ENCODE data around the gene SEPTIN1.

Gene SEPTIN1

GRCh38 chr16:30375864-30376263 is 6.5 kb downstream of the SEPTIN1 start:
- no peak for FAIRE-seq

GRCh38 chr16:30374538-30374937 is 7.8 kb downstream of the SEPTIN1 start, which contains the start of gene MYL11:
Gene MYL11, plus strand, starts transcription at chr16:30374802. Its CDS starts 56 bp downstream, at chr16:30374858.
- FAIRE-seq, result no peak

GRCh38 chr16:30372725-30373124 is 9.6 kb downstream of the SEPTIN1 start:
- FAIRE-seq, result no peak

- no peak for FAIRE-seq
Observed at GRCh38 chr16:30372038-30372712, 10.2 kb downstream of the SEPTIN1 start.

DNA sequence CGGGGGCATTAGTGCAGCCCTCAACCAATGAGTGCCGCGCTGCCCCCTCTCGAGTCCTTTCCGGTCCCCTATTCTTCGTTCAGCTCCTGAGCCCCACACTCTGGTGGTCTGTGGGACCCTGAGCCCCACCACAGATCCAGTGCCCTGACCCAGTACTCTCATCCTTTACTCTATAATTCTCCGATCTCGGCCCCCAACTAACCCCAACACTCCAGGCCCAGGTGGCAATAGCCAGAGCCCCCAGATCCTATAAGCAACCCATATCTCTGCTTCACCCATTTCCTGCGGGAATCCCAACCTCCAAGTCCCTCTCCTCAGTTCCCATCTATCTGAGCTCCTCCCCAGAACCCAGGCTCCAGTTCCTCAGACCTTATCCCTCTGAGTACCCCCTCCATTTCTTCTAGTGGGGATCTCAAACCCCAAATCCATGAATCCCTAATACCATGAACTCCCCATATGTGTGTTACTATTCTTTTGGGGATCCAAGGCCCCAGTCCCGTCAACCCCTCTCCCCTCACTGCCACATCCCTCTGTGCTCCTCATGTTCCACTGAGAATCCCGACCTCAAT is 11.0 kb downstream of the SEPTIN1 start:
- FAIRE-seq, result no peak

DNA sequence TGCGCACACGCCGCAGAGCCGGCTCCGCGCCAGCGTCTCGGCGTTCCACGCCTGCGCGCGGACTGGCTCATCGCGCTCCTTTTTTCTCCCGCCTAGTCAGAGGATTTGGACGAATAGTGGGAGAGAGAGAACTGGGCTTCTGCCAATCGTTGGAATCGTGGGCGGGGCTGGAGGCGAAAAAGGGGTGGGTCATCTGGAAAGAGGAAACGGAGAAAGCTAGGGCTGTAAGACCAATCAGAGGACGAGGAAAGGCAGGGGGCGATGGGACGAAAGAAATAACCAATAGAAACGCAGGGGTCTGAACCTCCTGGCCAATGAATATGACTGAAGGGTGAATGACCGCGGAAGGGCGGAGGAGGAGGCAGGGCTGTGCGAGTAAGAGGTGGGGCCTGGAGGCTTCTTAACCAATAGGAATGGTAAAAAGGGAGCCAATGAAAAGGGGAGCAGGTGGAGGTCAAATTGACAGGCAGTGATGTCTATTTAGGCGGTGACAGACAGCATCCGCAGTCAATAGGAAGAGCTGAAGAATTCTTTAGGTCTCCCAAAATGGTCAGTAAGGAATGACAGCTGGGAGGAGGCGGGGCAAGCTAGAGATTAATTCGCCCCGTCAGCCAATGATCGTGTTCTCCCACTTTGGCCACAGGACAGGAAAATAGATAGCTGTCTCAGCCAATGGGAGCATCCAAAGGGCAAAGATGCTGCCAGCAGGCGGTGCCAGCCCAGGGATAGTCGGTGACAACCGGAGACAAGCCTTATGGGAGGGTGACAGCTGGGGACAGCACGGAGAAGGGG is 11.7 kb downstream of the SEPTIN1 start, which contains the start of gene TBC1D10B:
Gene TBC1D10B, minus strand, starts transcription at position 39 of the 792 bp plus-strand sequence. CDS start 311 bp downstream, outside the sequence.
- FAIRE-seq, result peak; percentile 100

DNA sequence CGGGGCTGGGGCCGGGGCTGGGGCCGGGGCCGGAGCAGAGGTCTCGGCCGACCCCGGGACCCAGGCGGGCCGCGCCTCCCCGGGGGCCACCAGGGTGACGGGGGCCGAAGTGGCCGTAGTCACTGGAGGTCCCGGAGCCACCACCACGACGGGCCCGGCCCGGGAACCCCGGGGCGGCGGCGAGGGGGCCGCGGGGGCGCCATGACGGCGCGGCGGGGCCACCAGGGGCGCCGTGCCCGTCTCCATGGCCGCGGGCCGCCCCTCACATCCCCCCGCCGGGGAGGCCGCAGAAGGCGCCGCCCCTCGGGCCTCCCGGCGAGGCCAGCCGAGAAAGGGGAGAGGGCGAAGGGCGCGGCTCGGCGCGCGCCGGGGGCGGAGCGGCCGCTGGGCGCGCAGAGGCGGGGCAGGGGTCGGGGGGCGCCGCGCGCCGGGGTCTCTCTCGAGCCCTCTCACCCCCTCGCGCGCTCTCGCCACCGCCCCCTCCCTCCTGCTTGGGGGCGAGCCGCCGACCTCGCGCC is 12.4 kb downstream of the SEPTIN1 start:
- no peak for FAIRE-seq

- no peak for FAIRE-seq
Observed at GRCh38 chr16:30369091-30369937, 13.0 kb downstream of the SEPTIN1 start.

GRCh38 chr16:30368792-30369090 is 13.6 kb downstream of the SEPTIN1 start:
- no peak for FAIRE-seq

DNA sequence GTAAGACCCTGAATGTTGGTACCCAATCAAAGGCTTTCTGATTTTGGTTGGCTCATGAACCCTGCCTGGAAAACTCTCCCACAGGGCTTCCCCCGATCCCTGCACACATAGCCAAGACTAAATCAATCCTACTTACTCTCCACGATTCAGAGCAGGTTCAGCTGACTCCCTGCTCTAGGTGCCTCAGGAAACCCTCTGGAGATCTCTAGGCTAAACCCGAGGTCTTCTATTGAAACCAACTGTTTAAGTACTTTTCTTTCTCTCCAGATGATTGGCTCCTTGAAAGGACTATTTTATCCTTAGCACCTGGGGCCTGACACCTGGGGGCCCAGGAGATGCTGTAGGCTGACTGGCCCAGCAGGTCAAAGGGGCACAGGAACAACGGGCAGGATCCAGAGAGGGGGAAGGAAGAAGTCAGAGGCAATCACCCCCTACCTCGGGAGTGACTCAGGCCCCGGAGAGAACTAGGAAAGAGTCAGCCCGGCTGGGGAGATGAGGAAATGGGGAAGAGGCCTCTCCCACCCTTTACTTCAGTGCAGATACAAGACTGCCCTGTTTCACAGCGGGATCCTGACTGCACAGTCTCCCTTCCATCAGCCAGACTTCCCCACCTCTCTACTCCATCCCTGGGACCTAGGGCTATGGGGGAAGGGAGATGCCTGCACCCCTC is 14.1 kb downstream of the SEPTIN1 start:
- no peak for FAIRE-seq

GRCh38 chr16:30367349-30368009 is 14.9 kb downstream of the SEPTIN1 start:
- FAIRE-seq, result no peak

GRCh38 chr16:30366511-30366910 is 15.8 kb downstream of the SEPTIN1 start:
- FAIRE-seq, result no peak

DNA sequence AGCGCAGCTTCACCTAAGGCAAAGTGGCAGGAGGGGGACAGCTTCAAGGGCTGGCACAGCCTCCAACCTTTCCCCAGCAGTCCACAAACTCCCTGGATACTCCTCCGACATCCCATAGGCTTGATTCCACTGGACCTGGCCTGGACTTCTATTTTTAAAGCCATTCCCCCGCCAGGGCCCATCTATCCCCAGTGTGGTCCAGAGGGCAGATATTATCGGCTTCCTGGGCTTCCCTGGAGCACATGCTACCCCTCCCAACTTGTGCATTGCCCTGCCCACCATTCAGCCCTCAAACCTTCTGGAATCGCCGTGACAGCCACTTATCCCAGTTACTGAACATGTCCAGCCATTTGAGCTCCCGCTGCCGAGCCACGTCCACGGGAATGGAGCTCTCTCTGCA is 17.2 kb downstream of the SEPTIN1 start:
- FAIRE-seq, result no peak

DNA sequence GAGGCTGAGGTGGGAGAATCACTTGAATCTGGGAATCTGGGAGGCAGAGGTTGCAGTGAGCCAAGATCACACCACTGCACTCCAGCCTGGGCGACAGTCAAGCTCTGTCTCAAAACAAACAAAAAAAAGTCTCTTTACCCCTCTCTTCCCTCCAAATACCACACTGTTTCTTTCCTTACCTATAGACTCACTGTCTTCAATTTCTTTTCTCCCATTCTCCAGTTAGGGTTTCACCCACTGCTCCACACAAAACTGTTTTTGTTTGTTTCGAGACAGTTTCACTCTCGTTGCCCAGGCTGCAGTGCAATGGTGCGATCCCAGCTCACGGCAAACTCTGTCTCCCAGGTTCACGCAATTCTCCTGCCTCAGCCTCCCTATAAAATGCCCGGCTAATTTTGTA is 21.2 kb downstream of the SEPTIN1 start:
- no peak for FAIRE-seq

GRCh38 chr16:30359871-30360170 is 22.5 kb downstream of the SEPTIN1 start:
- no peak for FAIRE-seq

DNA sequence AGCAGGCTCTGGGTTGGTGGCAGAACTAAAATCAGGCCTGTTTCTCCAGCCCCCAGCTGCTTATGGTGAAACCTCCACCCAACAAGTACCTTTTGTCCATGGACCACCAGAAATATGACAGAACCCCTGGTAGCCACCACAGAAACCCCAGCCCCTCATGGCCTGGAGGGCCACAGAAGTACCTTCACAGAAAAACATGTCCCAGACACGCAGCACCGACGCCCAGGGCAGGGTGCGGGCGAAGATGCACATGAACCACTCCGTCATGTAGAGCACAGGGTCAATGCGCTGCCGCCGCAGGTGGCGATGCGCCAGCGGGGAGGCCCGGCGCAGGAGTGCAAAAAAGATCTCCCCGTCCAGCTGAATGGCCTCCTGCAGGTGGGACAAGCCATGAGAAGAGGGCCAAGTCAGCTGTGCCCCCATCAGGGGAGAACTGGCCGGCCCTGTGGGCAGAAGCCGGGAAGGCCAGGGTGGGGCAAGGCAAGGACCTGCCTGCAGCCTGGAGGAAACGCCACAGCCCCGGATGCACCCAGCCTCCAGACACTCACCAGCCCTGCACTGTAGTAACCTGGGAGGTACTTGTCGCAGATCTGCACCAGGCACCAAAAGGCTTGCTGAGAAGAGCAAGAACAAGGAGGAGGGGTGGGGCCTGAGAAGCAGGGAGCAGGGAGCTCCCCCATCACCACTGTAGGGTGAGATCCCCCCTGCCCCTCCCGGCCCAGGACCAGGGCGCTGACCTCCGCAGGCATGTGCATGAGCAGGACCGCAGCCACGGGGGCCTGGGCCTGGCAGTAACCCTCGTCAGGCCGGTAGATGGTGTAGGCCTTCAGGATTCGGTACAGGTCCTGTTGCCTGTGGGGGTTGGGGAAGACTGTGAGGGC is 23.1 kb downstream of the SEPTIN1 start:
- FAIRE-seq, result no peak

GRCh38 chr16:30358577-30358936 is 23.8 kb downstream of the SEPTIN1 start:
- FAIRE-seq, result no peak

DNA sequence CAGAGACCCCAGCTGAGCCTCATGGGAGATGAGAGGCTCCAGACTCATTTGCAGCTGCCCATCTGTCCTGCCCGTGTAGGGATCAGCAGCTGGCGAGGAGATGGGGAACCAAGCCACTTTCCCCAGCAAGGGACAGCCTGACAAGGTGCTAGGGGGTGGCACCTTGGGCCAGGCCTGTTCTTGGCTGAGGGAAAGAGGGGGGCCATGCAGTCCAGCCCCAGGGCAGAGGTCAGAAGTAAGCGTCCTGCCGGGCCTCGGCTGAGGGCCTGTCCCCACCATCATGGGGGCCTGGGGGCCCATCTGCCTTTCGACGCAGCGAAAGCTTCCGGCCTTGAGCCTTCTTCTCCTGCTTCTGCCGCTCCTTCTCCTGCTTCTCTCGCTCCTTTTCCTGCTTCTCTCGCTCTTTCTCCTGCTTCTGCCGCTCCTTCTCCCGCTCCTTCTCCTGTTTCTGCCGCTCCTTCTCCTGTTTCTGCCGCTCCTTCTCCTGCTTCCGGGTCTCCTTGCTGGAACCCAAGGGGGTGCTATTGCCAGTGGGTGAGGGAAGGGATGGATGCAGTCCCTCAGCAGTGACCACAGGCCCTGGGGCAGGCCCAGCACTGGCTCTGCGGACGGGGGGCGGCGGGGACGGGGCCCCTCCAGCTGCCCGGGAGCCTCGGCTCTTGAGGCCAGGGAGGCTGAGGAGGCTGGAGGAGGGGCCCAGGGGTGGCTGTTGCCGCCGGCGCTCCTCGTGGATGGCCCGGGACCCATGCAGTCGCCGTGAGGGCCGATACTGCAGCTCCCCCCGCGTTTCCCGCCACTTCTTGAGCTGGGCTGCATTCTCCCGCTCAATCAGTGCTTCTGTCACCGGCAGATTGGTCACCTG is 24.4 kb downstream of the SEPTIN1 start:
- FAIRE-seq, result no peak

DNA sequence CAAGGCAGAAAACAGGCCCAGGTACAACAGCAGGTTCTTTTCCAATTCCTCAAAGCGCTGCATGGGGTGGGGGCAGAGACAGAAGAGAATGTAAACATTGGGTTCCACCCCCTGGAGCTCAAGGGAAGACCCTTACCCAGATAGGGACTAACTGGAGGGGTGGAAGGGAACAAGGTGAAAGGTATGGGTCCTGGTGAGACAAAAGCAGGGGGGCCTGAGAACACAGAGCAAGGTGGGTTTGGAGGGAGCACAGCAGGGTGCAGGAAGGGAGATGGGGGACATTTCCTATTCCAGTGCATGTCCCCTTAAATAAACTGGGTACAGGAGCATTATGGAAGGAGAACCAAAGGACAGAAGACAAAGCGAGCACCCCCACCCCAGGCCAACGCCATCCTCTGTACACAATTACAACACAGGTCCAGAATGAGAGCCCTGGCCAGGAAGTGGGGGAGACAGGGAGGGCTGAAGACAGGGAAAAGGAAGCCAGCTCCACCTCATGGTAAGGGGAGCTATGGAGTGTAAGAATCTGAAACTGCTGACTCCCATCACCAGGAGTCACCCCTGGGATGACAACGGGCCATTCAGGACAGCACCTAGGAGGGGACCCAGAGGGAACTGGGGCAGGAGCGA is 25.2 kb downstream of the SEPTIN1 start:
- FAIRE-seq, result no peak

All from endometrium (tissue), 2 donors.